HepG2 (cell line): ENCODE data around the gene TRAF3.

Experiments
- BCL6 ChIP-seq: IDR thresholded peaks from 2 replicates; pipeline ENCODE4 v1.6.1; 2016; ENCODE audit warnings: missing genetic modification reagents, missing compliant biosample characterization
- JUND ChIP-seq: sonication (generic); formaldehyde crosslinking; IDR thresholded peaks from 2 replicates; pipeline ENCODE4 v1.8.0; 2022; ENCODE audit warnings: mild to moderate bottlenecking, missing genetic modification reagents
- MXI1 ChIP-seq: IDR thresholded peaks from 3 replicates; pipeline ENCODE4 v1.6.1; 2012; ENCODE audit warnings: low read depth, low read length, inconsistent platforms, borderline replicate concordance
- MYC ChIP-seq: sonication (generic); formaldehyde crosslinking; IDR thresholded peaks from 2 replicates; pipeline ENCODE4 v1.9.0; 2021; ENCODE audit warnings: missing genetic modification reagents, borderline replicate concordance
- NBN ChIP-seq: fragments of 450-650 bp; conservative IDR thresholded peaks from 2 replicates; pipeline ENCODE4 v1.6.1; 2017
- NFE2L2 ChIP-seq: fragments of 150-350 bp; IDR thresholded peaks from 2 replicates; pipeline ENCODE4 v1.6.1; 2014; ENCODE audit warnings: low read length
- NFKB2 ChIP-seq: sonication (generic); formaldehyde crosslinking; IDR thresholded peaks from 2 replicates; pipeline ENCODE4 v1.4.0; 2020; ENCODE audit warnings: missing genetic modification reagents, borderline replicate concordance
- PBX3 ChIP-seq: sonication (generic); formaldehyde crosslinking; IDR thresholded peaks from 2 replicates; pipeline ENCODE4 v1.8.1; 2023; ENCODE audit warnings: missing genetic modification reagents, inconsistent platforms, borderline replicate concordance
- PHF5A ChIP-seq: IDR thresholded peaks from one replicate; pipeline ENCODE4 v1.6.1; 2018; ENCODE audit warnings: low read depth, missing genetic modification reagents; ENCODE audit not compliant: unreplicated experiment
- RNF2 ChIP-seq: fragments of 450-650 bp; conservative IDR thresholded peaks from 2 replicates; pipeline ENCODE4 v1.6.1; 2016; ENCODE audit warnings: low read depth
- TOE1 ChIP-seq: sonication (generic); formaldehyde crosslinking; IDR thresholded peaks from 2 replicates; pipeline ENCODE4 v1.4.0; 2020; ENCODE audit warnings: mild to moderate bottlenecking, missing genetic modification reagents
- ZNF12 ChIP-seq: sonication (generic); formaldehyde crosslinking; IDR thresholded peaks from 2 replicates; pipeline ENCODE4 v1.5.0; 2020; ENCODE audit warnings: missing genetic modification reagents
- ZNF660 ChIP-seq: sonication (generic); formaldehyde crosslinking; IDR thresholded peaks from 2 replicates; pipeline ENCODE4 v1.5.1; 2020; ENCODE audit warnings: mild to moderate bottlenecking, low read depth, missing genetic modification reagents, borderline replicate concordance
- TF ChIP-seq, protein P1 (sequence below), 2 experiments: IDR thresholded peaks; 2 replicates each; pipeline ENCODE4 v1.6.1; 2011 to 2012; ENCODE audit warnings: low read length in 2 of 2, borderline replicate concordance in 1 of 2, low read depth in 1 of 2, mild to moderate bottlenecking in 1 of 2, moderate library complexity in 1 of 2

DNA sequence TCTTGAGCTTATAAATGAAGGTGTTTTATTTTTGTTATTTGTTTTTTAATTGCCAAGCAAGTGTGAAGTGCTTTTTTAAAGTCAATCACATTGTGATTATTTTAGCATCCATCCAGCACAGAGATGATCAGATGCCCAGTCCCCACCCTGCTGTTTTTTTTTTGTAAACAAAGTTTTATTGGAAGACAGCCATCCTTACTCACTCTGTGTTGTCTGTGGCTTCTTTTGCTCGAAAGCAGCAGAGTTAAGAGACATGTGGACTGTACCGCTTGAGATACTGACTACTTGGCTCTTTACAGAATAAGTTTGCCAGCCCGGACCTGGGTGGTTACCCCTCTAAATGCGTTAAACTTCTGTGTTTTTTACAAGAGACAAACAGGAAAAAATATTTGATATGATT, 114.3 kb downstream of the TRAF3 start:
- TF ChIP-seq TOE1 (no peak), NFKB2 (CRISPR knock-in tag) (no peak), NFE2L2 (no peak), ZNF12 (CRISPR knock-in tag) (no peak), RNF2 (no peak), MXI1 (no peak), JUND (no peak), PBX3 (CRISPR knock-in tag) (no peak), NBN (no peak), BCL6 (no peak), ZNF660 (CRISPR knock-in tag) (no peak), MYC (CRISPR knock-in tag) (no peak), PHF5A (CRISPR knock-in tag) (no peak)
- TF ChIP-seq, protein P1, sequence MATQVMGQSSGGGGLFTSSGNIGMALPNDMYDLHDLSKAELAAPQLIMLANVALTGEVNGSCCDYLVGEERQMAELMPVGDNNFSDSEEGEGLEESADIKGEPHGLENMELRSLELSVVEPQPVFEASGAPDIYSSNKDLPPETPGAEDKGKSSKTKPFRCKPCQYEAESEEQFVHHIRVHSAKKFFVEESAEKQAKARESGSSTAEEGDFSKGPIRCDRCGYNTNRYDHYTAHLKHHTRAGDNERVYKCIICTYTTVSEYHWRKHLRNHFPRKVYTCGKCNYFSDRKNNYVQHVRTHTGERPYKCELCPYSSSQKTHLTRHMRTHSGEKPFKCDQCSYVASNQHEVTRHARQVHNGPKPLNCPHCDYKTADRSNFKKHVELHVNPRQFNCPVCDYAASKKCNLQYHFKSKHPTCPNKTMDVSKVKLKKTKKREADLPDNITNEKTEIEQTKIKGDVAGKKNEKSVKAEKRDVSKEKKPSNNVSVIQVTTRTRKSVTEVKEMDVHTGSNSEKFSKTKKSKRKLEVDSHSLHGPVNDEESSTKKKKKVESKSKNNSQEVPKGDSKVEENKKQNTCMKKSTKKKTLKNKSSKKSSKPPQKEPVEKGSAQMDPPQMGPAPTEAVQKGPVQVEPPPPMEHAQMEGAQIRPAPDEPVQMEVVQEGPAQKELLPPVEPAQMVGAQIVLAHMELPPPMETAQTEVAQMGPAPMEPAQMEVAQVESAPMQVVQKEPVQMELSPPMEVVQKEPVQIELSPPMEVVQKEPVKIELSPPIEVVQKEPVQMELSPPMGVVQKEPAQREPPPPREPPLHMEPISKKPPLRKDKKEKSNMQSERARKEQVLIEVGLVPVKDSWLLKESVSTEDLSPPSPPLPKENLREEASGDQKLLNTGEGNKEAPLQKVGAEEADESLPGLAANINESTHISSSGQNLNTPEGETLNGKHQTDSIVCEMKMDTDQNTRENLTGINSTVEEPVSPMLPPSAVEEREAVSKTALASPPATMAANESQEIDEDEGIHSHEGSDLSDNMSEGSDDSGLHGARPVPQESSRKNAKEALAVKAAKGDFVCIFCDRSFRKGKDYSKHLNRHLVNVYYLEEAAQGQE (IDR thresholded peaks at IDR 0.05; ENCODE audit: borderline replicate concordance in 1 of 2, low read depth in 1 of 2, low read length in 2 of 2), result no peak
